Measurements from ENCODE around the gene SMC5. TPM values are rescaled to one million over a fixed set of nuclear protein-coding genes. Genes with fewer than 3 reads are reported as not detected.
"Not testable (repeated sequence)": the region's sequence is repeated elsewhere in the genome, so short reads cannot be mapped to it uniquely, and the experiment has no call there.

Gene SMC5
- total and polyA plus RNA-seq, 8 donors = 7.9 to 93.8 (median 14.6) TPM

DNA sequence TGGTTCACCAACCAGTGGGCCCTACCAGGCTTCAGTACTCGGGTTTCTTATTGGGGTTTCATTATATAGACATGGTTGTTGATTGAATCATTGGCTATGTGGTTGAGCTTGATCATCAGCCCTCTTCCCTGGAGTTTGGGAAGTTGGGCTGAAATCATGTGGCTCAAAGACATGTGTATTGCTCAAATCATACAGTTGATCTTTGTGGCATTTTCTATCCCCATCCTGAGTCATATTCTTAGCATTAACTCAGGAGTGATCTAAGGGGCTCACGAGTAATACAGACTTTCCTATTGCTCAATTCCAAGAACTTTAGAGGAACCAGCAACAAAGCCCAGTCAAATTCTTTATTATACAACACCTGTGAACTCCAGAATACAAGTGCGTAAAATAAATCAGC, 66.2 kb downstream of the SMC5 start:
- intact Hi-C loops (cut with DNase I; ENCODE audit: low total_unique reads) = no loop called here
- peaks cover 0 to 13% (median 6%) of the 10 kb centered on the region in 4 donors for H3K9me3 ChIP-seq
- H3K36me3 ChIP-seq = peaks cover 18 to 99% (median 91%) of the 10 kb centered on the region in 4 donors

DNA sequence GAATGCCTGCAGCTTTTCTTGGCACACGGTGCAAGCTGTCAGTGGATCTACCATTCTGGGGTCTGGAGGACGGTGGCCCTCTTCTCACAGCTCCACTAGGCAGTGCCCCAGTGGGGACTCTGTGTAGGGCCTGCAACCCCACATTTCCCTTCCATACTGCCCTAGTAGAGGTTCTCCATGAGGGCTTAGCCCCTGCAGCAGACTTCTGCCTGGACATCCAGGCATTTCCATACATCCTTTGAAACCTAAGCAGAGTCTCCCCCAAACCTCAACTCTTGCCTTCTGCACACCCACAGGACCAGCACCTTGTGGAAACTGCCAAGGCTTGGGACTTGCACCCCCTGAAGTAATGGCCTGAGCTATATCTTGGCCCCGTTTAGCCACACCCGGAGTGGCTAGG, 69.8 kb downstream of the SMC5 start:
- H3K27ac ChIP-seq; H3K27me3 ChIP-seq; H3K4me1 ChIP-seq; H3K4me3 ChIP-seq; intact Hi-C loops (cut with DNase I; ENCODE audit: low total_unique reads); DNase-seq: not testable (repeated sequence)
- WGBS, 5 donors = 87 to 98% (median 95%) methylated on average over 4 of the region's 4 CpGs
- Histone ChIP-seq H3K36me3 (peaks cover 15 to 82% (median 76%) of the 10 kb centered on the region in 4 donors), H3K9me3 (peaks cover 0 to 13% (median 6%) of the 10 kb centered on the region in 4 donors)

More for the DNA sequence above, 66.2 kb downstream of the SMC5 start:
- no peaks in the 10 kb centered on the region for H3K27me3 ChIP-seq
- 81 to 96% (median 90%) methylated on average over 3 of the region's 3 CpGs for WGBS, 5 donors
- TF ChIP-seq EP300 (IDR thresholded peaks at IDR 0.05) = no peak
- TF ChIP-seq CTCF (IDR thresholded peaks at IDR 0.05) = no peak
- no peak for TF ChIP-seq POLR2AphosphoS5 (IDR thresholded peaks at IDR 0.05)
- no peak for TF ChIP-seq POLR2A (IDR thresholded peaks at IDR 0.05)
- no peak overlapping the region for H3K4me3 ChIP-seq
- no peak for DNase-seq
- no peaks in the 10 kb centered on the region for H3K4me1 ChIP-seq
- H3K27ac ChIP-seq = no peak overlapping the region

DNA sequence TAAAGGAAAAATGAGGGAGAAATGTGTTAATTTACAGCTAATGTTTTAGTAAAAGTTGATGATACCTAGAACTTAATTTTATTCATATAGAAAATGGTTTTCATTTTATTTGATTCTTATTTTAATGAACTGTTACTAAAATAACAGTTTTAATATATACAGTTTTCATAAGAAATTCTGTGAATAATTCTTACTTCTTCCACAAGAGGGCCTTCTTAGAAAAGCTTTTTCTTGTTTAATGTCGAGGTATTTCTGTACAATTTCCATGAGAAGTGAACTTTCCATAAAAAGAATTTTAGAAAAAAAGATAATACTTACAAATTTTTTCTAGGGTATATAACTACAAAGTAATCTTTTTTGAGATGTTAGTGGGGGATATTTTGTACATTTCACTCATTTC, 81.8 kb downstream of the SMC5 start:
- Histone ChIP-seq H3K27me3 (no peaks in the 10 kb centered on the region), H3K4me1 (no peaks in the 10 kb centered on the region), H3K36me3 (peaks cover 4 to 30% (median 20%) of the 10 kb centered on the region in 4 donors), H3K27ac (no peak overlapping the region), H3K4me3 (no peak overlapping the region), H3K9me3 (no peaks in the 10 kb centered on the region)
- DNase-seq = peak in 1 of 2 donors; percentile 35
- TF ChIP-seq POLR2AphosphoS5 (IDR thresholded peaks at IDR 0.05) (no peak), CTCF (IDR thresholded peaks at IDR 0.05) (peak in 3 of 7 experiments; percentile 45 to 53 (median 53)), EP300 (IDR thresholded peaks at IDR 0.05) (no peak), POLR2A (IDR thresholded peaks at IDR 0.05) (no peak)
- intact Hi-C loops (cut with DNase I; ENCODE audit: low total_unique reads) = no loop called here
- WGBS, 5 donors = 0 to 2% (median 0%) methylated on average over 1 of the region's 1 CpG

DNA sequence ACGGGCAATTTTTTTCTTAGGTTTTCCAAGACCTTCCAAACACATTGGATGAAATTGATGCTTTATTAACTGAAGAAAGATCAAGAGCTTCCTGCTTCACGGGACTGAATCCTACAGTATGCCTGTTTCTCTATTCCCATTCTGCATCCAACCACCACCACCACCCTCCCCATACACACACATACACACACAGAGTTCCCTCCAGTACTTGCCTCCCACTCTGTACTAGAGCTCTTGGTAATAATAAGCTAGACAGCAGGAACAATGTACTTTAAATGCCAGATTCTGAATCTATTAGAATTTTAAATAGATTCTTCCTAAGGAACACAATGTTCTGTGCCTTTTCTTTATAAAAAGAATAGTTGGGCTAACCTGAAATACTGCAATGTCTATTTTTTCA, 88.3 kb downstream of the SMC5 start:
- Histone ChIP-seq H3K9me3 (no peaks in the 10 kb centered on the region), H3K4me3 (no peak overlapping the region), H3K27ac (no peak overlapping the region), H3K36me3 (peaks cover 20 to 70% (median 61%) of the 10 kb centered on the region in 4 donors), H3K4me1 (no peaks in the 10 kb centered on the region), H3K27me3 (no peaks in the 10 kb centered on the region)
- DNase-seq = no peak
- WGBS, 5 donors = 85 to 90% (median 89%) methylated on average over 2 of the region's 2 CpGs
- intact Hi-C loops (cut with DNase I; ENCODE audit: low total_unique reads) = no loop called here
- TF ChIP-seq POLR2AphosphoS5 (IDR thresholded peaks at IDR 0.05) (no peak), POLR2A (IDR thresholded peaks at IDR 0.05) (no peak), EP300 (IDR thresholded peaks at IDR 0.05) (no peak), CTCF (IDR thresholded peaks at IDR 0.05) (no peak)

- 33 to 61% (median 54%) methylated on average over 1 of the region's 1 CpG for WGBS, 5 donors
- Histone ChIP-seq H3K4me1 (peaks cover 0 to 8% (median 0%) of the 10 kb centered on the region in 4 donors), H3K4me3 (no peak overlapping the region), H3K27me3 (no peaks in the 10 kb centered on the region), H3K9me3 (no peaks in the 10 kb centered on the region), H3K27ac (peak overlapping the region in 1 of 5 donors; percentile 42), H3K36me3 (peaks cover 16 to 59% (median 50%) of the 10 kb centered on the region in 4 donors)
- intact Hi-C loops (cut with DNase I; ENCODE audit: low total_unique reads) = loop anchor here (5.0 to 10.0 kb wide), 2 partner anchors 50 to 142 kb away; no protein-coding TSS in a partner anchor
- DNase-seq = no peak
- no peak for TF ChIP-seq CTCF (IDR thresholded peaks at IDR 0.05)
- TF ChIP-seq EP300 (IDR thresholded peaks at IDR 0.05) = no peak
Measured at GRCh38 chr9:70352356-70352755, 93.6 kb downstream of the SMC5 start.
